ENCODE results near the gene NCAPH2. TPM values are rescaled to one million over a fixed set of nuclear protein-coding genes. Genes with fewer than 3 reads are reported as not detected.

Gene NCAPH2
- 41.5 TPM for total RNA-seq
- polyA plus RNA-seq (ENCODE audit: insufficient read depth, low read depth, low replicate concordance), result 31.4 TPM
- long read RNA-seq, donor 1, transcript NCAPH2-205 (20 exons, 2,037 nt), result major isoform, 6 of 7 reads
- long read RNA-seq, donor 1, partial matches to known transcripts, result 0 of 7 reads
- long read RNA-seq, donor 1, other reads (novel, unspliced or antisense), result 0 of 7 reads
- long read RNA-seq, donor 2, partial matches to known transcripts, result 0 of 1 reads
- long read RNA-seq, donor 2, other reads (novel, unspliced or antisense), result 0 of 1 reads
- long read RNA-seq, donor 3, partial matches to known transcripts, result 18 of 21 reads
- long read RNA-seq, donor 3, other reads (novel, unspliced or antisense), result 0 of 21 reads
- long read RNA-seq, donor 4, partial matches to known transcripts, result 0 of 4 reads
- long read RNA-seq, donor 4, other reads (novel, unspliced or antisense), result 0 of 4 reads
- long read RNA-seq, donor 5, result 0 reads
- long read RNA-seq, donor 6, partial matches to known transcripts, result 31 of 36 reads
- long read RNA-seq, donor 6, other reads (novel, unspliced or antisense), result 0 of 36 reads
- long read RNA-seq, donor 7, transcript NCAPH2-201 (20 exons, 1,996 nt), result minor isoform, 8 of 101 reads
- long read RNA-seq, donor 7, transcript NCAPH2-205 (20 exons, 2,037 nt), result major isoform, 43 of 101 reads
- long read RNA-seq, donor 7, partial matches to known transcripts, result 34 of 101 reads
- long read RNA-seq, donor 7, other reads (novel, unspliced or antisense), result 16 of 101 reads
- long read RNA-seq, donor 8, partial matches to known transcripts, result 0 of 6 reads
- long read RNA-seq, donor 8, other reads (novel, unspliced or antisense), result 0 of 6 reads
- long read RNA-seq, donor 9, partial matches to known transcripts, result 0 of 2 reads
- long read RNA-seq, donor 9, other reads (novel, unspliced or antisense), result 0 of 2 reads
- long read RNA-seq, donor 10, partial matches to known transcripts, result 0 of 5 reads
- long read RNA-seq, donor 10, other reads (novel, unspliced or antisense), result 0 of 5 reads

- no peak for FAIRE-seq
- H3K27ac ChIP-seq (ENCODE audit: low read depth in 2 of 2, low read length in 2 of 2), result peak within 1 kb of the TSS; percentile 88 to 91
- peaks cover 2 to 13% (median 13%) of the 10 kb centered on the region in 3 donors for H3K4me1 ChIP-seq (ENCODE audit: control insufficient read depth in 2 of 3, insufficient read depth in 2 of 3, low read depth in 1 of 3, low read length in 3 of 3)
- intact Hi-C loops (cut with DNase I), result no loop called here
- H3K4me3 ChIP-seq (ENCODE audit: low read length in 3 of 3), result peak within 1 kb of the TSS; percentile 73 to 83 (median 78)
- peak; percentile 98 to 99 (median 99) for DNase-seq
- H3K36me3 ChIP-seq (ENCODE audit: control insufficient read depth in 2 of 3, insufficient read depth in 3 of 3, low read length in 3 of 3), result peaks cover 0 to 10% (median 0%) of the 10 kb centered on the region in 3 donors
- TF ChIP-seq, protein P1, sequence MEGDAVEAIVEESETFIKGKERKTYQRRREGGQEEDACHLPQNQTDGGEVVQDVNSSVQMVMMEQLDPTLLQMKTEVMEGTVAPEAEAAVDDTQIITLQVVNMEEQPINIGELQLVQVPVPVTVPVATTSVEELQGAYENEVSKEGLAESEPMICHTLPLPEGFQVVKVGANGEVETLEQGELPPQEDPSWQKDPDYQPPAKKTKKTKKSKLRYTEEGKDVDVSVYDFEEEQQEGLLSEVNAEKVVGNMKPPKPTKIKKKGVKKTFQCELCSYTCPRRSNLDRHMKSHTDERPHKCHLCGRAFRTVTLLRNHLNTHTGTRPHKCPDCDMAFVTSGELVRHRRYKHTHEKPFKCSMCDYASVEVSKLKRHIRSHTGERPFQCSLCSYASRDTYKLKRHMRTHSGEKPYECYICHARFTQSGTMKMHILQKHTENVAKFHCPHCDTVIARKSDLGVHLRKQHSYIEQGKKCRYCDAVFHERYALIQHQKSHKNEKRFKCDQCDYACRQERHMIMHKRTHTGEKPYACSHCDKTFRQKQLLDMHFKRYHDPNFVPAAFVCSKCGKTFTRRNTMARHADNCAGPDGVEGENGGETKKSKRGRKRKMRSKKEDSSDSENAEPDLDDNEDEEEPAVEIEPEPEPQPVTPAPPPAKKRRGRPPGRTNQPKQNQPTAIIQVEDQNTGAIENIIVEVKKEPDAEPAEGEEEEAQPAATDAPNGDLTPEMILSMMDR (IDR thresholded peaks at IDR 0.05; ENCODE audit: borderline replicate concordance, extremely low read depth, insufficient read depth), result no peak
- peak within 1 kb of the TSS; percentile 62 to 74 (median 66) for H3K9ac ChIP-seq (ENCODE audit: low read length in 3 of 3)
- no peaks in the 10 kb centered on the region for H3K27me3 ChIP-seq (ENCODE audit: control insufficient read depth, insufficient read depth, low read length)
- no peaks in the 10 kb centered on the region for H3K9me3 ChIP-seq (ENCODE audit: control insufficient read depth in 2 of 3, insufficient read depth in 1 of 3, low read length in 3 of 3)
Observed at GRCh38 chr22:50507991-50508884, at the start of gene NCAPH2. TSS of gene NCAPH2 (plus strand) at chr22:50508224. CDS start at chr22:50508338, 114 bp downstream.

GRCh38 chr22:50459016-50459415 is 49.0 kb upstream of the NCAPH2 start:
- intact Hi-C loops (cut with DNase I), result no loop called here
- Histone ChIP-seq H3K9me3 (ENCODE audit: control insufficient read depth in 2 of 3, insufficient read depth in 1 of 3, low read length in 3 of 3) (no peaks in the 10 kb centered on the region), H3K36me3 (ENCODE audit: control insufficient read depth in 2 of 3, insufficient read depth in 3 of 3, low read length in 3 of 3) (peaks cover 0 to 55% (median 14%) of the 10 kb centered on the region in 3 donors), H3K9ac (ENCODE audit: low read length in 3 of 3) (no peak overlapping the region), H3K4me3 (ENCODE audit: low read length in 3 of 3) (no peak overlapping the region), H3K4me1 (ENCODE audit: control insufficient read depth in 2 of 3, insufficient read depth in 2 of 3, low read depth in 1 of 3, low read length in 3 of 3) (no peaks in the 10 kb centered on the region), H3K27me3 (ENCODE audit: control insufficient read depth, insufficient read depth, low read length) (no peaks in the 10 kb centered on the region), H3K27ac (ENCODE audit: low read depth in 2 of 2, low read length in 2 of 2) (no peak overlapping the region)
- TF ChIP-seq, protein P1 (IDR thresholded peaks at IDR 0.05; ENCODE audit: borderline replicate concordance, extremely low read depth, insufficient read depth), result no peak
- FAIRE-seq (no peak), DNase-seq (no peak)

- no peaks in the 10 kb centered on the region for H3K9me3 ChIP-seq (ENCODE audit: control insufficient read depth in 2 of 3, insufficient read depth in 1 of 3, low read length in 3 of 3)
- FAIRE-seq, result no peak
- H3K9ac ChIP-seq (ENCODE audit: low read length in 3 of 3), result no peak overlapping the region
- H3K4me3 ChIP-seq (ENCODE audit: low read length in 3 of 3), result no peak overlapping the region
- no peaks in the 10 kb centered on the region for H3K27me3 ChIP-seq (ENCODE audit: control insufficient read depth, insufficient read depth, low read length)
- H3K36me3 ChIP-seq (ENCODE audit: control insufficient read depth in 2 of 3, insufficient read depth in 3 of 3, low read length in 3 of 3), result peaks cover 0 to 58% (median 14%) of the 10 kb centered on the region in 3 donors
- no peaks in the 10 kb centered on the region for H3K4me1 ChIP-seq (ENCODE audit: control insufficient read depth in 2 of 3, insufficient read depth in 2 of 3, low read depth in 1 of 3, low read length in 3 of 3)
- intact Hi-C loops (cut with DNase I), result no loop called here
- TF ChIP-seq, protein P1 (IDR thresholded peaks at IDR 0.05; ENCODE audit: borderline replicate concordance, extremely low read depth, insufficient read depth), result no peak
- H3K27ac ChIP-seq (ENCODE audit: low read depth in 2 of 2, low read length in 2 of 2), result no peak overlapping the region
- no peak for DNase-seq
Observed at GRCh38 chr22:50459496-50460140, 48.4 kb upstream of the NCAPH2 start.
